ENCODE data around the gene KRT1. TPM values are rescaled to one million over a fixed set of nuclear protein-coding genes. Genes with fewer than 3 reads are reported as not detected.

KRT1 gene
- total and polyA plus RNA-seq, 10 donors, result 0.05 to 2.4 (median 0.67) TPM; not detected in 4

- TF ChIP-seq CTCF (IDR thresholded peaks at IDR 0.05 in 8 of 11, conservative IDR thresholded peaks at IDR 0.05 in 3 of 11) (no peak), POLR2A (IDR thresholded peaks at IDR 0.05) (no peak), POLR2AphosphoS5 (IDR thresholded peaks at IDR 0.05) (no peak)
- Histone ChIP-seq H3K9me3 (no peaks in the 10 kb centered on the region), H3K4me3 (no peak overlapping the region), H3K27me3 (replicated peaks in 1 of 7) (peaks cover 0 to 14% (median 0%) of the 10 kb centered on the region in 7 donors), H3K27ac (no peak overlapping the region), H3K4me1 (no peaks in the 10 kb centered on the region), H3K36me3 (no peaks in the 10 kb centered on the region)
- intact Hi-C loops (cut with DNase I; ENCODE audit: low total_unique reads), result no loop called here
- 90 to 94% (median 94%) methylated on average over 4 of the region's 4 CpGs for WGBS, 5 donors
- DNase-seq, result no peak
Measured at GRCh38 chr12:52674433-52674775, 5.8 kb downstream of the KRT1 start.

- Histone ChIP-seq H3K9me3 (no peaks in the 10 kb centered on the region), H3K27ac (no peak overlapping the region)
- WGBS, 5 donors, result 62 to 80% (median 67%) methylated on average over 3 of the region's 3 CpGs
Measured at GRCh38 chr12:52673713-52674432, 6.3 kb downstream of the KRT1 start.

GRCh38 chr12:52673217-52673616, 7.0 kb downstream of the KRT1 start:
- Histone ChIP-seq H3K4me3 (no peak overlapping the region), H3K4me1 (no peaks in the 10 kb centered on the region), H3K27ac (no peak overlapping the region), H3K27me3 (replicated peaks in 1 of 7) (peaks cover 0 to 14% (median 0%) of the 10 kb centered on the region in 7 donors), H3K36me3 (no peaks in the 10 kb centered on the region), H3K9me3 (no peaks in the 10 kb centered on the region)
- 81 to 93% (median 87%) methylated on average over 5 of the region's 5 CpGs for WGBS, 5 donors
- intact Hi-C loops (cut with DNase I; ENCODE audit: low total_unique reads), result no loop called here
- TF ChIP-seq POLR2A (IDR thresholded peaks at IDR 0.05) (no peak), CTCF (IDR thresholded peaks at IDR 0.05 in 8 of 11, conservative IDR thresholded peaks at IDR 0.05 in 3 of 11) (no peak), POLR2AphosphoS5 (IDR thresholded peaks at IDR 0.05) (no peak)
- DNase-seq, result no peak

More at GRCh38 chr12:52673713-52674432, 6.3 kb downstream of the KRT1 start:
- no peaks in the 10 kb centered on the region for H3K4me1 ChIP-seq
- no peaks in the 10 kb centered on the region for H3K36me3 ChIP-seq
- DNase-seq, result no peak
- no peak for TF ChIP-seq CTCF (IDR thresholded peaks at IDR 0.05 in 8 of 11, conservative IDR thresholded peaks at IDR 0.05 in 3 of 11)
- no peak for TF ChIP-seq POLR2AphosphoS5 (IDR thresholded peaks at IDR 0.05)
- no peak for TF ChIP-seq POLR2A (IDR thresholded peaks at IDR 0.05)
- intact Hi-C loops (cut with DNase I; ENCODE audit: low total_unique reads), result no loop called here
- H3K27me3 ChIP-seq (replicated peaks in 1 of 7), result peaks cover 0 to 14% (median 0%) of the 10 kb centered on the region in 7 donors
- H3K4me3 ChIP-seq, result no peak overlapping the region

- Histone ChIP-seq H3K27ac (no peak overlapping the region), H3K36me3 (no peaks in the 10 kb centered on the region), H3K27me3 (replicated peaks in 1 of 7) (peaks cover 0 to 14% (median 0%) of the 10 kb centered on the region in 7 donors), H3K4me1 (no peaks in the 10 kb centered on the region), H3K9me3 (no peaks in the 10 kb centered on the region), H3K4me3 (no peak overlapping the region)
- TF ChIP-seq CTCF (IDR thresholded peaks at IDR 0.05 in 8 of 11, conservative IDR thresholded peaks at IDR 0.05 in 3 of 11), result no peak
- no peak for TF ChIP-seq POLR2AphosphoS5 (IDR thresholded peaks at IDR 0.05)
- no peak for TF ChIP-seq POLR2A (IDR thresholded peaks at IDR 0.05)
- intact Hi-C loops (cut with DNase I; ENCODE audit: low total_unique reads), result no loop called here
- WGBS, 5 donors, result 49 to 70% (median 59%) methylated on average over 2 of the region's 2 CpGs
- no peak for DNase-seq
Measured at GRCh38 chr12:52672321-52672933, 7.8 kb downstream of the KRT1 start.
